Measurements from ENCODE around the gene COL9A2. TPM values are rescaled to one million over a fixed set of nuclear protein-coding genes. Genes with fewer than 3 reads are reported as not detected.

Gene COL9A2
- total and polyA plus RNA-seq, 4 donors: 0.19 to 0.75 (median 0.34) TPM

DNA sequence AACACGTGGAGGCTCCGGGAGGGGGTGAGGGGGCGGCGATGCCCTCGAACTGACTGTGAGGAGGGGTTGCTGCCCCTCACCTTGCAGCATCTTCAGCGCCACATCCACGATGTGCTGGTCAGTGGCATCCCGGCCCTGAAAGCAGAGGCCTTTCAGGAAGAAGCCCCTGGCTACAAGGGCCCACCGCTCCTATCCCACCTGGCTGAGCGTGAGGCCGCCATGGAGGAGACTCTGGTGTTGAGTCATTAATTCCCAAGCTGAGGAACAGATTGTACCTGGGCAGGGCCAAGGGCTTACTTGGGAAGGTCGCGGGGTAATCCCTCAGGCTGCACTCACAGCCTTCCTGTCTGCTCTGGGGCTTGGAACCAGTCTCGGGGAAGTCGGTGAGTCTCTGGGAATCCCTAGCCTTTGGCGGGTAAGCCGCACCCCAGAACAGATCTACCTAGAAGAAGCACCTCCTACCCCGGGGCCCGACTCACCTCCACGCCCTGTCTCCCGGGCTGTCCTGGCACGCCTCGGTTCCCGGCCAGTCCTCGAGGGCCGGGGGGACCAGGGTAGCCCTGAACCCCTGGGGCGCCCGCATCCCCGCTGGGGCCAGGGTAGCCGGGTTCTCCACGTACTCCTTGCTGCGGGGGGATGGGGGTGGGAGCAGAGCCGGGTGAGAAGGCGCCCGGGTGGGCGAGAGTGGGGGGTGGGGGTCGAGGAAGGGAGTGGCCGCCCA, 13.9 kb downstream of the COL9A2 start:
- no peak overlapping the region for H3K4me3 ChIP-seq (ENCODE audit: low read depth in 1 of 3, low read length in 3 of 3)
- no peaks in the 10 kb centered on the region for H3K9me3 ChIP-seq (ENCODE audit: control insufficient read depth in 4 of 4, low read length in 3 of 4)
- no peaks in the 10 kb centered on the region for H3K27me3 ChIP-seq (ENCODE audit: control insufficient read depth in 4 of 4, insufficient read depth in 4 of 4, low read length in 3 of 4)
- DNase-seq (ENCODE audit: low spot score): no peak
- H3K36me3 ChIP-seq (ENCODE audit: control insufficient read depth in 4 of 4, insufficient read depth in 3 of 4, low read depth in 1 of 4, low read length in 3 of 4): no peaks in the 10 kb centered on the region
- no peak for TF ChIP-seq RAD21 (IDR thresholded peaks at IDR 0.05)
- TF ChIP-seq GABPA (IDR thresholded peaks at IDR 0.05 in 1 of 2, conservative IDR thresholded peaks at IDR 0.05 in 1 of 2): no peak
- no peak overlapping the region for H3K9ac ChIP-seq (ENCODE audit: low read depth in 1 of 2, low read length in 2 of 2)
- no peaks in the 10 kb centered on the region for H3K4me1 ChIP-seq (ENCODE audit: control insufficient read depth in 4 of 4, insufficient read depth in 4 of 4, low read length in 3 of 4)
- 83% methylated on average over 38 of the region's 38 CpGs for WGBS
- no peak overlapping the region for H3K27ac ChIP-seq (ENCODE audit: low read depth in 1 of 2, low read length in 2 of 2)

DNA sequence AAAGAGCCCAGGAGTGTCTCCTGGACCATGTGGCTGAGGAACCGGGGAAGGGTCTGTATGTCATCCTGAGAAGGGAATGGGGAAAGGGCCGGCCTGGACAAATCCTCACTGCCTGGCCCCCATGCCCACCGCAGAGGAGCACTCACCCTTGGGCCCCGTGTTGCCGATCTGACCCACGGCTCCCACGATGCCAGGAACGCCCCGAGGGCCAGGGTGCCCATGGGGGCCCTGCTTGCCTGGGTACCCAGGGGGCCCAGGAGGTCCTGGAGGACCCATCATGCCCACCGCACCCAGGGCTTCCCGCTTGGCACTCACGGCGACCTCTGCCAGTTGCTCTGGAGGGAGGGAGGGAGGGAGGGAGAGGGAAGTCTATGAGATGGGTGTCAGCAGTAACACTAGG, 14.6 kb downstream of the COL9A2 start:
- Histone ChIP-seq H3K4me1 (ENCODE audit: control insufficient read depth in 4 of 4, insufficient read depth in 4 of 4, low read length in 3 of 4) (no peaks in the 10 kb centered on the region), H3K27ac (ENCODE audit: low read depth in 1 of 2, low read length in 2 of 2) (no peak overlapping the region), H3K4me3 (ENCODE audit: low read depth in 1 of 3, low read length in 3 of 3) (no peak overlapping the region), H3K27me3 (ENCODE audit: control insufficient read depth in 4 of 4, insufficient read depth in 4 of 4, low read length in 3 of 4) (no peaks in the 10 kb centered on the region), H3K9ac (ENCODE audit: low read depth in 1 of 2, low read length in 2 of 2) (no peak overlapping the region), H3K9me3 (ENCODE audit: control insufficient read depth in 4 of 4, low read length in 3 of 4) (no peaks in the 10 kb centered on the region), H3K36me3 (ENCODE audit: control insufficient read depth in 4 of 4, insufficient read depth in 3 of 4, low read depth in 1 of 4, low read length in 3 of 4) (no peaks in the 10 kb centered on the region)
- WGBS: 93% methylated on average over 13 of the region's 13 CpGs
- no peak for DNase-seq (ENCODE audit: low spot score)
- TF ChIP-seq EGR1 (IDR thresholded peaks at IDR 0.05; ENCODE audit: low read depth in 2 of 2): no peak
- TF ChIP-seq, protein P1, sequence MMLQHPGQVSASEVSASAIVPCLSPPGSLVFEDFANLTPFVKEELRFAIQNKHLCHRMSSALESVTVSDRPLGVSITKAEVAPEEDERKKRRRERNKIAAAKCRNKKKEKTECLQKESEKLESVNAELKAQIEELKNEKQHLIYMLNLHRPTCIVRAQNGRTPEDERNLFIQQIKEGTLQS (IDR thresholded peaks at IDR 0.05): no peak
- TF ChIP-seq, protein P2, sequence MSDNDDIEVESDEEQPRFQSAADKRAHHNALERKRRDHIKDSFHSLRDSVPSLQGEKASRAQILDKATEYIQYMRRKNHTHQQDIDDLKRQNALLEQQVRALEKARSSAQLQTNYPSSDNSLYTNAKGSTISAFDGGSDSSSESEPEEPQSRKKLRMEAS (IDR thresholded peaks at IDR 0.05): no peak
- TF ChIP-seq, protein P3, sequence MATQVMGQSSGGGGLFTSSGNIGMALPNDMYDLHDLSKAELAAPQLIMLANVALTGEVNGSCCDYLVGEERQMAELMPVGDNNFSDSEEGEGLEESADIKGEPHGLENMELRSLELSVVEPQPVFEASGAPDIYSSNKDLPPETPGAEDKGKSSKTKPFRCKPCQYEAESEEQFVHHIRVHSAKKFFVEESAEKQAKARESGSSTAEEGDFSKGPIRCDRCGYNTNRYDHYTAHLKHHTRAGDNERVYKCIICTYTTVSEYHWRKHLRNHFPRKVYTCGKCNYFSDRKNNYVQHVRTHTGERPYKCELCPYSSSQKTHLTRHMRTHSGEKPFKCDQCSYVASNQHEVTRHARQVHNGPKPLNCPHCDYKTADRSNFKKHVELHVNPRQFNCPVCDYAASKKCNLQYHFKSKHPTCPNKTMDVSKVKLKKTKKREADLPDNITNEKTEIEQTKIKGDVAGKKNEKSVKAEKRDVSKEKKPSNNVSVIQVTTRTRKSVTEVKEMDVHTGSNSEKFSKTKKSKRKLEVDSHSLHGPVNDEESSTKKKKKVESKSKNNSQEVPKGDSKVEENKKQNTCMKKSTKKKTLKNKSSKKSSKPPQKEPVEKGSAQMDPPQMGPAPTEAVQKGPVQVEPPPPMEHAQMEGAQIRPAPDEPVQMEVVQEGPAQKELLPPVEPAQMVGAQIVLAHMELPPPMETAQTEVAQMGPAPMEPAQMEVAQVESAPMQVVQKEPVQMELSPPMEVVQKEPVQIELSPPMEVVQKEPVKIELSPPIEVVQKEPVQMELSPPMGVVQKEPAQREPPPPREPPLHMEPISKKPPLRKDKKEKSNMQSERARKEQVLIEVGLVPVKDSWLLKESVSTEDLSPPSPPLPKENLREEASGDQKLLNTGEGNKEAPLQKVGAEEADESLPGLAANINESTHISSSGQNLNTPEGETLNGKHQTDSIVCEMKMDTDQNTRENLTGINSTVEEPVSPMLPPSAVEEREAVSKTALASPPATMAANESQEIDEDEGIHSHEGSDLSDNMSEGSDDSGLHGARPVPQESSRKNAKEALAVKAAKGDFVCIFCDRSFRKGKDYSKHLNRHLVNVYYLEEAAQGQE (IDR thresholded peaks at IDR 0.05): no peak
- TF ChIP-seq HNF4G (IDR thresholded peaks at IDR 0.05): no peak
- no peak for TF ChIP-seq GABPA (IDR thresholded peaks at IDR 0.05 in 1 of 2, conservative IDR thresholded peaks at IDR 0.05 in 1 of 2)

DNA sequence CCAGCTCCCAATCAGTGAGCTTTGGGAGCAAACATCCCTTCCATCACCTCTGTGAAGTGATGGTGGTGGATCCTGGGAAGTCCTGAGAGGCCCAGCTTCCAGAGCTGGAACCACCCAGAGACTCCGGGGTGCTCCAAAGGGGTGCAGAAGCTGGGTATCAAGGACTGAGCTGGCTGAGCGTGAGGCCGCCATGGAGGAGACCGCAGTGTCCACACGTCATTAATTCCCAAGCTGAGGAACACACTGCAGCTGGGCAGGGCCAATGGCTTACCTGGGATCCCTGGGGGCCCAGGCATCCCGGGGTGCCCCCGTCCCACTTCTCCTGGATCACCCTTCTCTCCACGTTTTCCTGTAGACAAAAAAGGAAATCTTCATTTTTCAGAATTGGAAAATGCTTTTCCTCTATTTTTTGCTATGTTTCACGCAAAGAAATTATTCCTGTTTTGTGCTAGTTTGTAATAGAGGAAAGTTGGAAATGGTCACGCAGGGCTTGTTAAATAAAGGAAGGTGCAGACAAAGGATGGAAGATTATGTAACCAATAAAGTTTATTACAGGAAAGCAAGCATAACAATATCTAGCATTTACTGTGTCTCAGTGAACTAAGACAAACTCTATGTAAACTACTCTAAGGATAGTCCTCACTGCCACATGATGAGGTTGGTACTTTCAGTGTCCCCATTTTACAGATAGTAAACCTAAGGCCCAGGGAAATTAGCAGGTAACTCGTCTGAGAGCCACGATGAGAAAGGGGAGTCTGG, 15.4 kb downstream of the COL9A2 start:
- TF ChIP-seq HNF4A (conservative IDR thresholded peaks at IDR 0.05) (no peak), FOXA1 (IDR thresholded peaks at IDR 0.05) (no peak), NR2F2 (IDR thresholded peaks at IDR 0.05) (no peak)

More for the DNA sequence above, 15.4 kb downstream of the COL9A2 start:
- WGBS: 92% methylated on average over 12 of the region's 12 CpGs
- H3K4me3 ChIP-seq (ENCODE audit: low read depth in 1 of 3, low read length in 3 of 3): no peak overlapping the region
- H3K27ac ChIP-seq (ENCODE audit: low read depth in 1 of 2, low read length in 2 of 2): no peak overlapping the region
- no peaks in the 10 kb centered on the region for H3K9me3 ChIP-seq (ENCODE audit: control insufficient read depth in 4 of 4, low read length in 3 of 4)
- H3K9ac ChIP-seq (ENCODE audit: low read depth in 1 of 2, low read length in 2 of 2): no peak overlapping the region
- DNase-seq (ENCODE audit: low spot score): no peak
- no peaks in the 10 kb centered on the region for H3K36me3 ChIP-seq (ENCODE audit: control insufficient read depth in 4 of 4, insufficient read depth in 3 of 4, low read depth in 1 of 4, low read length in 3 of 4)
- H3K27me3 ChIP-seq (ENCODE audit: control insufficient read depth in 4 of 4, insufficient read depth in 4 of 4, low read length in 3 of 4): no peaks in the 10 kb centered on the region
- no peaks in the 10 kb centered on the region for H3K4me1 ChIP-seq (ENCODE audit: control insufficient read depth in 4 of 4, insufficient read depth in 4 of 4, low read length in 3 of 4)

Data from liver (tissue), 9 donors.